ENCODE results near the gene SMAD2.

GRCh38 chr18:47908592-47908991, 21.9 kb downstream of the SMAD2 start:
- TF ChIP-seq CTCF (IDR thresholded peaks at IDR 0.05; ENCODE audit: low read depth, low read length) (no peak), EZH2phosphoT487 (IDR thresholded peaks at IDR 0.05; ENCODE audit: low read depth) (no peak)
